NCI-H2081 treated with DMSO at 0.1 percent for 48 hours (cell line): ENCODE measurements around the gene REXO4.
A peak's percentile ranks its signal among the peaks of the same experiment; 100 is the strongest.
"Not testable (repeated sequence)": the region's sequence is repeated elsewhere in the genome, so short reads cannot be mapped to it uniquely, and the experiment has no call there.

Source experiments
- DNase-seq: peaks from one replicate; lab custom pipeline; 2025; lab: John Stamatoyannopoulos, UW

The REXO4 gene, protein sequence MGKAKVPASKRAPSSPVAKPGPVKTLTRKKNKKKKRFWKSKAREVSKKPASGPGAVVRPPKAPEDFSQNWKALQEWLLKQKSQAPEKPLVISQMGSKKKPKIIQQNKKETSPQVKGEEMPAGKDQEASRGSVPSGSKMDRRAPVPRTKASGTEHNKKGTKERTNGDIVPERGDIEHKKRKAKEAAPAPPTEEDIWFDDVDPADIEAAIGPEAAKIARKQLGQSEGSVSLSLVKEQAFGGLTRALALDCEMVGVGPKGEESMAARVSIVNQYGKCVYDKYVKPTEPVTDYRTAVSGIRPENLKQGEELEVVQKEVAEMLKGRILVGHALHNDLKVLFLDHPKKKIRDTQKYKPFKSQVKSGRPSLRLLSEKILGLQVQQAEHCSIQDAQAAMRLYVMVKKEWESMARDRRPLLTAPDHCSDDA

GRCh38 chr9:133417541-133418461 lies at the start of gene REXO4:
TSS of gene REXO4 (minus strand) at chr9:133418010. CDS start at chr9:133417844, 166 bp downstream.
- no peak for DNase-seq

DNA sequence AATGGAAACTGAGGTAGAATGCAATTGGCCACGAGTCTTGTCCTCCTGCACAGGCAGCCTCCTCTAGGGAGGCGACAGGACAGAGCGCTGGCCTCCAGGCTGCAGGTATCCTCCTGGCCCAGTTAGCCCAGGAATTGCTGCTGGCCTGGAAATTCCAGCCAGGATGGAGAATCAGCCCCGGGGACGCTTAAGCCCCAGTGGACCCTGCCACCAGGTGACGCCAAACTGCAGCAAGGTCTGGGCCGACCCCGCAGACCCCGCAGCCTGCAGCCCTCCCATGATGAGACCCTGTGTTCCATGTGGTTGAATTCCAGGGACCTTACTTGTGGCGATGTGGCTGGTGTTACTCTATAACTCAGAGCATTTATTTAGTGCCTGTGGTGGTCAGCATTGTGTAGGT lies 49.3 kb upstream of the REXO4 start:
- DNase-seq: no peak

DNA sequence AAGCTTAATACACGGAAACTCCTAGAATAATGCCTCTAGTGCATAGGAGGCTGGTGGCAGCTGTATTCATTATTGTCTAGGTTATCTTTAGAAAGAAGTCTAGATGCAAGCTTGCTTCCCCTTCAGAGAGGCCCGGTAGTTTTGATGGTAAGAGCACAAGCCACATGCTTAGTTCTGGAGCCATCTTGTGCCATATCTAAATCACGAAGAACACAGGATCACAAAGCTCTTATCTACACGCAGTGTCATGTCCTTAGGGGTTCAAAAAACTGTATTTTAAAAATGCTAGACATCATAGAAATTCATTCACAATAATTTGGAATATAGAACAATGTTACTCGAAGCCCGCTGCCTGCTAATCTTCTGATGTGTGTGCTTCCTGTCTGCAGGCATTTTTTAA lies 48.2 kb upstream of the REXO4 start:
- no peak for DNase-seq

- DNase-seq: no peak
Observed at GRCh38 chr9:133464638-133465037, 46.8 kb upstream of the REXO4 start.

- no peak for DNase-seq
Observed at GRCh38 chr9:133463864-133464615, 46.2 kb upstream of the REXO4 start.

GRCh38 chr9:133463234-133463863 lies 45.5 kb upstream of the REXO4 start:
- no peak for DNase-seq

DNA sequence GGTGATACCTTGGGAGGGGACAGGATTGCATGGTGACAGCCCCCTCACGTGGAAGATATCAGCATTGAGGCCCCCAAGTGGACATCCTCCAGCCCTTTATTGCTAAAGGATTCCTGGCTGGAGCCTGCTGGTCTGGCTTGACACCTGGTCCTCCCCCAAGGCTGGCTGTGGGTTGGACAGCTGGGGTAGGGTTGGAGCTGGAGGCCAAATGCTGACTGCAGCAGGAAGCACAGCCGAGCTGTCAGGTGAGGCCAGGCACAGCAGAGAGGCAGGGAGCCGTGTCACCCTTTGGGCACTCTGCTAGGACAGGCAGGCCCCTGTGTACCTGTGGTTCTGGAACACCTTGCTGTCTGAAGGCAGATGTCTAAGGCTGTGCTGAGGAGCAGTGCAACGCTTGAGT lies 44.2 kb upstream of the REXO4 start:
- DNase-seq: no peak

DNA sequence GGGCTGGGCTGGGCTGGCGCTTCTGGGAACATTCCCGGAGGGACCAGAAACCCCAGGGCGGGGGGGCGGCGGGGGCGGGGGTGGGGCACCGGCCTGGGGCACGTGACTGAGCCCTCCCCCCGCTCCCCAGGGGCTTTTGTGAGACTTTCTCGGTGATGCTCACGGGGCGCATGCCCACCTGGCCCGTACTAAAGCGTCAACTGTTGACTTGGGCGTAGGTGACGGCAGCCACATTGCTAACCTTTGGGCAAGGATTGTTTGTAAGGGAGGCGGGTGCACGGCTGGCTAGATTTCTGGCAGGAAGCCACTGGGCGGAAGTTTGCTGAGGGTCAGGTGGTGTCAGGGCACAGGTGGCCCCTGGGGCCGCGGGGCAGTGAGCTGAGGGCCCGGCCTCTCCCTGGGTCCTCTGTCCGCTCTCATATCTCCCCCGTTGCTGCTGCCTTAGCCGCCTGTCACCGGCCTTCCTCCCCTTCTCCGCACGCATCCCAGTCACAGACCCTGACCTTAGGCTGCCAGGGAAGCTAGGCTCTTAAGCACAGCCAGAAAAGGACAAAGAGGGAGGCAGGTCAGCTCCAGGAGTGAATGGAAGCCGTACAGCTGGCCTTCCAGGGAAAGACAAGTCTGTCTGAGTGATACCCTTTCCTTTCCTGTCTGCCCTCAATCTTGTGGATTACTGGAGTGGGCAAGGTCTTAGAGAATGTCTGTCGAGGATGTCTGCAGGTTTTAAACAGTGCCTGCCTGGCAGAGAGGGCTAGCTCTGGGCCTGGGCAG lies 42.8 kb upstream of the REXO4 start:
- no peak for DNase-seq

DNA sequence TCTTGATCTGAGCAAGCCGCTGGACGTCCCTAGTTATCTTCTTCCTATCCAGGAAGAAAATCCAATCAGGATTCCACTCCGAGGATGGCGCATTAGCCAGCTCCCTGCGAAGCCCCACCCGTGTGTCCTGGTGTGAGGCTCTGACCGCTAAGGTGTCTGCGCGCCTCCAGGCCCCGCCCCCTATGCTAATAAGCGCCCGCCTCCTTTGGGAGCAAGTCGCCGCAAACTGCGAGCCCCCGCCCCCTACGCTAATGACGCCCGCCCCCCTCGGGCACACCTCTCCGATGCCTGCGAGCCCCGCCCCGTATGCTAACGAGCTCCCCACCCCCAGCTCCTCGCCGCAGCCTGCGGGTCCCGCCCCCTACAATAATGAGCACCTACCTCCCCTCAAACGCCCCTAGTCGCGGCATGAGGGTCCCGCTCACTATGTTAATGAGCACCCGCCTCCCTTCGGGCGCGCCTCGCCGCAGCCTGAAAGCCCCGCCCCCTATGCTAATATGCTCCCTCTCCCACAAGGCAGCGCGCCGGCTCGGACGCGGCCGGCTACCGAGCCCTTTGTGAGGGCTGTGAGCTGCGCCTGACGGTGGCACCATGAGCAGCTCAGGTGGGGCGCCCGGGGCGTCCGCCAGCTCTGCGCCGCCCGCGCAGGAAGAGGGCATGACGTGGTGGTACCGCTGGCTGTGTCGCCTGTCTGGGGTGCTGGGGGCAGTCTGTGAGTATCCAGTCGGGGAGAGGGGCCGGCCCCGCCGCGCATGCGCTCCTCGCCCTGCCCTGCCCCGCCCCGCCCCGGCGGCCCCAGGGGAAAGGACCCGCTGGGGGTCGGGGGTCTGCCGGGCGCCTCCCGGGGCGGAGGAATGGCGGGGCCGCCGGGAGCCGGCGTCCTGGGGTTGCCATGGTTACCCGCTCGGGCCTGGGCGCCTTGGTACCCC lies 41.9 kb upstream of the REXO4 start, which contains the start of gene CACFD1:
TSS of gene CACFD1 (plus strand) at position 503 of the 929 bp plus-strand sequence. CDS start at position 592, 89 bp downstream.
- DNase-seq: peak; percentile 83

- no peak for DNase-seq
Observed at GRCh38 chr9:133458643-133459312, 41.0 kb upstream of the REXO4 start.

DNA sequence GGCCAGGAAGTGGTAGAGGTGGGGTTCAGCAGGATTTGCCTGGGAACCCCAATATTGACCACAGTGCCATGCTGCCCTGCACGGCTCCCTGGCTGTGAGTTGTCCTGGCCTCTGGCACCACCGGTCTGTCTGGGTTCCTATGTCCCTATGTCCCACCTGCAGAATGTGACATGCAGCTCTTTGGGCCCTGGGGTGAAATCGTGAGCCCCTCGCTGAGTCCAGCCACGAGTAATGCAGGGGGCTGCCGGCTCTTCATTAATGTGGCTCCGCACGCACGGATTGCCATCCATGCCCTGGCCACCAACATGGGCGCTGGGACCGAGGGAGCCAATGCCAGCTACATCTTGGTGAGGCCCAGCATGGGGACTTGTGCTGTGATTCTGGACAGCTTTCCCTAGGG lies 39.9 kb upstream of the REXO4 start:
- DNase-seq: no peak

DNA sequence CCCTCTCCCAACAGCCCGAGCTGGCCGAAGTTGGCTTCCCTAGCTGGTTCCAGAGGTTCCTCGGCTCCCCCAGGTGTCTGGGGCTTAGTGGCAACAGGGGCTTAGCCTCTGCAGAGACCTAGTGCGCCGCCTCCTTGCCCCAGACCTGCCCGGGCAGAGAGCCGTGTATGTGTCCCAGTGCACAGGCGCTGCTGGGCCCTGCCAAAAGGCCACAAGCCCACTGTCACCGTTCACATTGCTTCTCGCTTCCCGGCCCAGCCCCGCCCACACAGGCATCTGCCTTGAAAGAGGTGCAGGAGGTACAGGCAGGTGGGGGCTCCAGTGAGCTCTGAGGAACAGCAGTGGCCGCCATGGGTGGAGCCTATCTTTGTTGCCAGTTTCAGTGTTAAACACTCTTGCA lies 39.4 kb upstream of the REXO4 start:
- no peak for DNase-seq

DNA sequence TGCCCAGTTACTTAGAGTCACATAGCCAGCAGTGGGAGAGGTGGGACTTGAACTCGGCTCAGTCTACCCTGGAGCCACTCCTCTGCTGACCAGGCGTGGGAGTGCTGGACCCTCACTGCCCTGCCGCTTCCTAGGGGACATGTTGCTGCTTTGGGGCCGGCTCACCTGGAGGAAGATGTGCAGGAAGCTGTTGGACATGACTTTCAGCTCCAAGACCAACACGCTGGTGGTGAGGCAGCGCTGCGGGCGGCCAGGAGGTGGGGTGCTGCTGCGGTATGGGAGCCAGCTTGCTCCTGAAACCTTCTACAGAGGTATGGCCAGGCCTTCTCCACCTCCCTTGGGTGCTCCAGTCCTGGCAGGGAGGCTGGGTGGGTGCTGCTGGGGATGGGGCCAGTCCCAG lies 38.6 kb upstream of the REXO4 start:
- no peak for DNase-seq

DNA sequence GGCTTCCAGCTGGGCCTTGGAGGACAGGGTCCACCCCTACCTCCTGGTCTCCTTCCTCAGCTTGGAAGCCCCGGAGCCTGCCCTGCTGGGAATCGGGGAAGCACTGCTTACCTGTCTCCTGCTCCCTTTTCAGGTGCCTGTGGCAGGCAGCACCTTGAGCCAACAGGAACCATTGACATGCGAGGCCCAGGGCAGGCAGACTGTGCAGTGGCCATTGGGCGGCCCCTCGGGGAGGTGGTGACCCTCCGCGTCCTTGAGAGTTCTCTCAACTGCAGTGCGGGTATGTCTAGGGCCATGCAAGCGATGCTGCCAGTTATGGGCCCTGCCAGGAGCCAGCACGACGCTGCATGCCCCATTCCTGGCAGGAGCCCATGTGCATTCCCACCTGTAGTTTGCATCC lies 38.1 kb upstream of the REXO4 start:
- DNase-seq: no peak

- DNase-seq: no peak
Observed at GRCh38 chr9:133454943-133455673, 37.3 kb upstream of the REXO4 start.

DNA sequence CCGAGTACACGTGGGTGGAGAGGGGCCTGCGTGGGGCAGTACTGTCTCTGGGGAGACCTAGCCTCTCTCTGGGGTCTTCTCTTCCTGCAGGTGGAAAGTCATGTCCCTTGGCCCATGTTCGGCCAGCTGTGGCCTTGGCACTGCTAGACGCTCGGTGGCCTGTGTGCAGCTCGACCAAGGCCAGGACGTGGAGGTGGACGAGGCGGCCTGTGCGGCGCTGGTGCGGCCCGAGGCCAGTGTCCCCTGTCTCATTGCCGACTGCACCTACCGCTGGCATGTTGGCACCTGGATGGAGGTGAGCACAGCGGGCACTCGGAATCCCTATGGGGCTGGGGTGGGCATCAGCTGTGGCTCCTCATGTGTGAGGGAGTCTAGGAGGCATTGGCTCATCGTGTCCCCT lies 36.5 kb upstream of the REXO4 start:
- DNase-seq: no peak

DNA sequence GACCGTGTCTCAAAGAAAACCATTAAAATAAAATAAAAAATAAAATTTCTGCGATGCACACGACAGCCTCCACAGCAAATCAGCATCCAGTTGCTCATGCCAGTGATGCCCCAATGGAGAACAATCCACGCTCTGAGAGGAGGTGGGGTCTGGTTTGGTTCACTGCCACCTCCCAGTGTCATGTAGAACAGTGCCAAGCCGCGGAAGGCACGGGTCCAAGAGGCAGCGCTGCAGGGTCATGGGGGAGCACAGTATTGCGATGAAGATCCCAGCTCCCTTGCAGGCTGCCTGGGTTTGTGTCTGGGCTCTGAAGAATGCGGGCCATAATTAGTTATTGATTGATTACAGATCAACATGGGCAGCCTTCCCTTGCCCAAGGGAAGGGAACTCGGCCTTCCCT lies 35.8 kb upstream of the REXO4 start:
- DNase-seq: no peak

DNA sequence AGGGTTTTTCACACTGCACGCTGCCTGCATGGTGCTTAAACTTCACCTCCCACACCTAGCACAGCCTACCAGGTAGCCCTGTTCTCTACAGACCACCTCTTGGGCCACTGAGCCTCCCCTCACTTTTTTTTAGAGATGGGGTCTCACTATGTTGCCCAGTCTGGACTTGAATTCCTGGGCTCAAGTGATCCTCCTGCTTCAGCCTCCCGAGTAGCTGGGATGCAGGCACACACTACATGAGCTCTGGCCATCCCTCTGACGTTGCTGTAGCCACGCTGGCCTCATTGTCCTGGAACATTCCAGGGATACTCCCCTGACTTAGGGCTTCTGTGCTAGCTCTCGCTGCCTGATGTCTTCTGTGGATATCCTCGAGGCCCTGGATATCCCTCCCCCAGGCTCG lies 34.8 kb upstream of the REXO4 start:
- no peak for DNase-seq

- not testable (repeated sequence) for DNase-seq
Observed at GRCh38 chr9:133451865-133452264, 34.1 kb upstream of the REXO4 start.
